ES-I3 (cell line): ENCODE results near the gene MRPS31.

Experiments
- H3K36me3 ChIP-seq: 2 replicates; pipeline ENCODE4 v1.6.1; 2013; ENCODE audit warnings: mild to moderate bottlenecking, low read length, control low read depth, moderate library complexity; ENCODE audit not compliant: insufficient read depth
- H3K4me1 ChIP-seq: 2 replicates; pipeline ENCODE4 v1.6.1; 2013; ENCODE audit warnings: mild to moderate bottlenecking, control low read depth, low read length; ENCODE audit not compliant: insufficient read depth
- H3K9ac ChIP-seq: 2 replicates; pipeline ENCODE4 v1.6.1; 2013; ENCODE audit warnings: low read depth, mild to moderate bottlenecking, low read length, moderate library complexity
- H3K9me3 ChIP-seq: 2 replicates; pipeline ENCODE4 v1.6.1; 2013; ENCODE audit warnings: mild to moderate bottlenecking, low read length, moderate library complexity; ENCODE audit not compliant: control insufficient read depth, insufficient read depth

Gene MRPS31

DNA sequence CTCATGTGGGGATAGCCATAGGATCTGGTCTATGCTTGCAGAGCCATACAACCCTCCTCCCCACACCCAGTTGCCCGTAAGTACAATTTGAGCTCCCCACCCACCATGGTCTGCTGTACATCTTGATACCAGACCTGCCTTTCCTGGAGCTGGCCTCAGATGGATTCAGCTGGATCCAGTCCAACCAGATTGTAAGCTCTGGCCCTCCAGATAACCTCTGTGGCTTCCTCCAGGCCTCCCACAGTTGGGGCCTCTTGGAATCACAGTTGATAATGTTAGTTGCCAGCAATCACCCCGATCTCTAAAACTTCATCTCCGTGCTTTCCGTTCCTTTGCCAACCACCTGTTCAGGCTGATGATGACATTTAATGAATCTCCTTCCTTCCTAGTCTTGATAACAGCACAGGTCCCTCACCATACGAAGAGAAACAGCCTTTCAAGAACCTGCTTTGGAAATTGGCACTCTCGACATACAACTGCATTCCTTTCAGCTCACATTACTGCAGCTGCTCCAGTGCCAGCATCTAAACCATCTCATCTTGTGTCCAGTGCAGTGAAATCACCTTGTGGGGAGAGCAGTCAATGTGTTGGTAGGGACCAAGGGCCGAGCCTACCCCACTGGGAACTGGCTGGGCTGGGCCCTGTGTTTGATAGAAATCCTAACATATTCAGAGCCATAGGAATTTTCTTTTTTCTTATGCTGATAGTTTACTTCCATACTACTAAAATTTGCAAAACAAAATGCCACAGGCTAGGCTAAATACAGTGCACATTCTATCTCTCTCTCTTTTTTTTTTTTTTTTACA lies 89.4 kb downstream of the MRPS31 start:
- Histone ChIP-seq H3K9ac (no peak overlapping the region), H3K4me1 (peaks cover 26% of the 10 kb centered on the region), H3K36me3 (no peaks in the 10 kb centered on the region), H3K9me3 (no peaks in the 10 kb centered on the region)

DNA sequence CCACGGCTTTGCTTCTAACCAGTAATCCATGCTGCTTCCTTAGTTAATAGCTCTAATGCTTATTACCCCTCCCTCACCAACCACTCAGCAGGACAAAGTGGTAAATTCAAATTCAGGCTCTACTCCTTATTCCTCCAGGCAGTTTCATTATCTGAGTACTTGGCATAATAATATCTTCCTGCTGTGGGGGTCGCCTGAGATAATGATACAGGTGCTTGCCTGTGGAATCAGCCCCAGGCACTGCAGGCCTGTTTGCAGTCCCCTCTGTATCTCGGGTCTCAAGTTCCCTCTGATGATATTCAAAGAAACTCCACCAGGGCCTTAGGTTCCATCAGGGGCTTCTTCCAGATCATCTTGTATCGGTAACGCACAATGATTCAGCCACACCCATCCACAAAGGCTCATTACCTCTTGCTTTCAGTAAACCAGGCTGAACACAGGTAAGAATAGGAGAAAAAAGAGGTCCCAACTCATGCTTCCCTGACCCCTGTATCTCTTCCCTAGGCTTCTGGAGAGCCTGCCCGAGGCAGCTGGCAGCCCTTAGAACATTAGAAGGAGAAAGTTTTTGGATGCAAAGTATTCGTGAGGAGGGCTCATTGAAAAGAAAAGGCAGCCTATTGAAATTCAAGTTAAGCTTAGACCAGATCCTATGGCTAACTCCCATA lies 90.2 kb downstream of the MRPS31 start:
- Histone ChIP-seq H3K9ac (no peak overlapping the region; the same call in 1 of the 2 replicates), H3K4me1 (peaks cover 26% of the 10 kb centered on the region), H3K9me3 (no peaks in the 10 kb centered on the region), H3K36me3 (no peaks in the 10 kb centered on the region)

DNA sequence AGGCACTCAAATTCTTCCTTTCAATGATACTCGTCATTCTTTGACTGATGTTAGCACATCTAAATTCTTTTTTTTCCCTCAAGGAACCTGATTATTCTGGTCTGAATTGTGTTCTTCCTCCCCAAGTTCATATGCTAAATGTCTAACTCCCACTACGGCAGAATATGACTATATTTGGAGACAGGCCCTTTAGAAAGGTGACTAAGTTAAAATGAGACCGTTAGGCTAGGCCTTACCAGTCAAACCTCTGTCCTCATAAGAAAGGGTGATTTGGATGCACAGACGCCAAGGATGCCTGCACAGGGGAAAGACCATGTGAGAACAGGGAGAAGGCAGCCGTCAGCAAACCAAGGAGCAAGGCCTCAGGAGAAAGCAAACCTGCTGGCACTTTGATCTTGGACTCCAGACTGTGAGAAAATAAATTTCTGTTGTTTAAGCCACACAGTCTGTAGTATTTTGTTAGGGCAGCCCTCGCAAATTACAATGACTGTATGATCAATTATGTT lies 91.5 kb downstream of the MRPS31 start:
- H3K36me3 ChIP-seq = no peaks in the 10 kb centered on the region
- H3K9me3 ChIP-seq = no peaks in the 10 kb centered on the region
- peaks cover 29% of the 10 kb centered on the region for H3K4me1 ChIP-seq
- H3K9ac ChIP-seq = no peak overlapping the region
